NCI-H524 treated with DMSO at 0.1 percent for 48 hours (cell line): ENCODE data around the gene CXCL9.
A peak's percentile ranks its signal among the peaks of the same experiment; 100 is the strongest.
"Not testable (repeated sequence)": the region's sequence is repeated elsewhere in the genome, so short reads cannot be mapped to it uniquely, and the experiment has no call there.

ENCODE experiments used
- DNase-seq: peaks from one replicate; lab custom pipeline; 2025; lab: John Stamatoyannopoulos, UW

Gene CXCL9

GRCh38 chr4:76007089-76007862 lies at the start of gene CXCL9:
CXCL9 (minus strand) TSS chr4:76007509; CDS start chr4:76007449, 60 bp downstream.
- DNase-seq, result no peak

GRCh38 chr4:76055421-76055820 lies 48.1 kb upstream of the CXCL9 start:
- DNase-seq, result no peak

- DNase-seq, result no peak
Measured at GRCh38 chr4:76055016-76055415, 47.7 kb upstream of the CXCL9 start.

- no peak for DNase-seq
Measured at GRCh38 chr4:76053730-76054129, 46.4 kb upstream of the CXCL9 start.

GRCh38 chr4:76050560-76051050 lies 43.3 kb upstream of the CXCL9 start:
- DNase-seq, result not testable (repeated sequence)

GRCh38 chr4:76049860-76050416 lies 42.6 kb upstream of the CXCL9 start:
- not testable (repeated sequence) for DNase-seq

- DNase-seq, result not testable (repeated sequence)
Measured at GRCh38 chr4:76044686-76045085, 37.4 kb upstream of the CXCL9 start.

- not testable (repeated sequence) for DNase-seq
Measured at GRCh38 chr4:76043306-76043705, 36.0 kb upstream of the CXCL9 start.

GRCh38 chr4:76042241-76042998 lies 35.1 kb upstream of the CXCL9 start:
- DNase-seq, result not testable (repeated sequence)

GRCh38 chr4:76036855-76037254 lies 29.5 kb upstream of the CXCL9 start:
- DNase-seq, result no peak

- DNase-seq, result no peak
Measured at GRCh38 chr4:76035799-76036380, 28.6 kb upstream of the CXCL9 start, which contains the start of gene CXCL11. CXCL11 (minus strand) TSS chr4:76036070; CDS start chr4:76035987, 83 bp downstream.

GRCh38 chr4:76035141-76035540 lies 27.8 kb upstream of the CXCL9 start:
- peak; percentile 62 for DNase-seq

GRCh38 chr4:76029300-76029699 lies 22.0 kb upstream of the CXCL9 start:
- DNase-seq, result no peak

- DNase-seq, result no peak
Measured at GRCh38 chr4:76028350-76028765, 21.0 kb upstream of the CXCL9 start.

- DNase-seq, result no peak
Measured at GRCh38 chr4:76024065-76024464, 16.8 kb upstream of the CXCL9 start.

GRCh38 chr4:76023389-76023788 lies 16.1 kb upstream of the CXCL9 start, which contains the start of gene CXCL10:
CXCL10 (minus strand) TSS chr4:76023497; CDS start chr4:76023431, 66 bp downstream.
- no peak for DNase-seq

- DNase-seq, result no peak
Measured at GRCh38 chr4:76022677-76023076, 15.4 kb upstream of the CXCL9 start.

GRCh38 chr4:76022031-76022430 lies 14.7 kb upstream of the CXCL9 start:
- no peak for DNase-seq

- DNase-seq, result no peak
Measured at GRCh38 chr4:76017056-76017686, 9.9 kb upstream of the CXCL9 start.

- DNase-seq, result no peak
Measured at GRCh38 chr4:76016393-76016792, 9.1 kb upstream of the CXCL9 start.

GRCh38 chr4:76013540-76013939 lies 6.2 kb upstream of the CXCL9 start:
- DNase-seq, result no peak

- no peak for DNase-seq
Measured at GRCh38 chr4:76012388-76012801, 5.1 kb upstream of the CXCL9 start.
